ENCODE results near the gene STX18. TPM values are rescaled to one million over a fixed set of nuclear protein-coding genes. Genes with fewer than 3 reads are reported as not detected.

Gene STX18
- total RNA-seq, 2 donors from 2014 or later: 24.1 to 33.5 TPM

DNA sequence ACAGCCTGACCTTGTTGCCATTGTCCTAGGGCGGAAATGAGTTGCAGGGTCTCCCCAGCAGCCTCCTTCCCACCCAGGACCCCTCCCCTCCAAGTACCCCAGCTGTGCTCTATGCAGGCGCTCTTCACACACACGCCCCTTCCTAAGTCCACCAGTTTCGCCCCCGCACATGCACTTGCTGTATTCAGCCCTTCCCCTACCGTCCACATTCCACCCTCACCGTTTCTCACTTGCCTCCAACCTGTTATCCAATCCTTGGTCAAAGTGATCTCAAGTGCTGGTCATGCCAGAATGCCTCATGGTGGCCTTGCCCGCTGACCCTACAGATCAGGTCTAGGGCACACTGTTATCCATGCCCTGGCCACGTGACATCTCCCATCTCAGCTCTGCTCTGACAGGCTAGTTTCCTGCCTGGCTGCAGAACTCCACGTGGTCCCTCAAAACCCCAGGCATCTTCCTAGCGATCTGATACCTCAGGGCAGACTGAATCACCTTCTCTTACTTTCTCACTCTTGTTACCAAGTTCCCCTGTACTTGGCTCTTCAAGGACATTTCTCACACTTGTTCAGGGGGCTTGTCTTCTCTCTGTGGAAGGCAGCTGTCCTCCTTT, 115.2 kb downstream of the STX18 start:
- no peaks in the 10 kb centered on the region for H3K4me1 ChIP-seq (replicated peaks)
- no peak for DNase-seq (ENCODE audit: low spot score)
- no peaks in the 10 kb centered on the region for H3K9me3 ChIP-seq
- no peak overlapping the region for H3K4me3 ChIP-seq
- TF ChIP-seq, protein P1, sequence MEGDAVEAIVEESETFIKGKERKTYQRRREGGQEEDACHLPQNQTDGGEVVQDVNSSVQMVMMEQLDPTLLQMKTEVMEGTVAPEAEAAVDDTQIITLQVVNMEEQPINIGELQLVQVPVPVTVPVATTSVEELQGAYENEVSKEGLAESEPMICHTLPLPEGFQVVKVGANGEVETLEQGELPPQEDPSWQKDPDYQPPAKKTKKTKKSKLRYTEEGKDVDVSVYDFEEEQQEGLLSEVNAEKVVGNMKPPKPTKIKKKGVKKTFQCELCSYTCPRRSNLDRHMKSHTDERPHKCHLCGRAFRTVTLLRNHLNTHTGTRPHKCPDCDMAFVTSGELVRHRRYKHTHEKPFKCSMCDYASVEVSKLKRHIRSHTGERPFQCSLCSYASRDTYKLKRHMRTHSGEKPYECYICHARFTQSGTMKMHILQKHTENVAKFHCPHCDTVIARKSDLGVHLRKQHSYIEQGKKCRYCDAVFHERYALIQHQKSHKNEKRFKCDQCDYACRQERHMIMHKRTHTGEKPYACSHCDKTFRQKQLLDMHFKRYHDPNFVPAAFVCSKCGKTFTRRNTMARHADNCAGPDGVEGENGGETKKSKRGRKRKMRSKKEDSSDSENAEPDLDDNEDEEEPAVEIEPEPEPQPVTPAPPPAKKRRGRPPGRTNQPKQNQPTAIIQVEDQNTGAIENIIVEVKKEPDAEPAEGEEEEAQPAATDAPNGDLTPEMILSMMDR (IDR thresholded peaks at IDR 0.05): no peak
- TF ChIP-seq POLR2A (IDR thresholded peaks at IDR 0.05) (no peak), POLR2AphosphoS5 (IDR thresholded peaks at IDR 0.05) (no peak)
- no peaks in the 10 kb centered on the region for H3K27me3 ChIP-seq (replicated peaks; ENCODE audit: insufficient read depth)
- WGBS: 84% methylated on average over 11 of the region's 11 CpGs
- intact Hi-C loops (cut with DNase I): no loop called here
- no peaks in the 10 kb centered on the region for H3K36me3 ChIP-seq
- H3K27ac ChIP-seq: no peak overlapping the region

DNA sequence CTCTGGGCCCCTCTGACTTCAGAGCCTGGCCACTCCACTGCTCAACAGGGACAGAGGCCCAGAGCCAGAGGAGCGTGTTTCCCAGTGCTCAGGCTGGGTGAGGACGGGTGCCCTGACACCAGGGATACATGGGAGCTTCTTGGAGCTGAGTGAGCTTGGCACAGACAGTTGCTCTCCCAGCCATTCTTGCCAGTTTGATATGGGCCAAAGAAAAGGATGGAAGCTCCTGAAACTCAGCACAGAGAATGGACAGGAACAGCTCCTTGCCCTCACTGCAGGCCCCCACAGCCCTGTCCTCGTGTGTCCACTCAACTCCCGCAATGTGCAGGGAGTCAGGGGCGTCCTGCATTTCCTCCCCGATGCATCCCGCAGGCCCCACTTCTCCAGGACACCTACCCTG, 116.2 kb downstream of the STX18 start:
- intact Hi-C loops (cut with DNase I): no loop called here
- H3K27ac ChIP-seq: no peak overlapping the region
- no peaks in the 10 kb centered on the region for H3K9me3 ChIP-seq
- no peaks in the 10 kb centered on the region for H3K27me3 ChIP-seq (replicated peaks; ENCODE audit: insufficient read depth)
- H3K4me3 ChIP-seq: no peak overlapping the region
- DNase-seq (ENCODE audit: low spot score): no peak
- WGBS: 82% methylated on average over 7 of the region's 7 CpGs
- no peaks in the 10 kb centered on the region for H3K4me1 ChIP-seq (replicated peaks)
- H3K36me3 ChIP-seq: peaks cover 0 to under 1% of the 10 kb centered on the region in 2 donors
- TF ChIP-seq, protein P1 (IDR thresholded peaks at IDR 0.05): no peak
- TF ChIP-seq POLR2AphosphoS5 (IDR thresholded peaks at IDR 0.05): no peak
- no peak for TF ChIP-seq POLR2A (IDR thresholded peaks at IDR 0.05)

GRCh38 chr4:4425119-4425690, 116.6 kb downstream of the STX18 start:
- H3K4me3 ChIP-seq: no peak overlapping the region
- peaks cover 0 to 5% of the 10 kb centered on the region in 2 donors for H3K36me3 ChIP-seq
- intact Hi-C loops (cut with DNase I): no loop called here
- H3K4me1 ChIP-seq (replicated peaks): no peaks in the 10 kb centered on the region
- TF ChIP-seq POLR2AphosphoS5 (IDR thresholded peaks at IDR 0.05) (no peak), POLR2A (IDR thresholded peaks at IDR 0.05) (no peak)
- TF ChIP-seq, protein P1 (IDR thresholded peaks at IDR 0.05): no peak
- no peak for DNase-seq (ENCODE audit: low spot score)
- H3K27me3 ChIP-seq (replicated peaks; ENCODE audit: insufficient read depth): no peaks in the 10 kb centered on the region
- WGBS: 84% methylated on average over 13 of the region's 13 CpGs
- H3K9me3 ChIP-seq: no peaks in the 10 kb centered on the region
- no peak overlapping the region for H3K27ac ChIP-seq

DNA sequence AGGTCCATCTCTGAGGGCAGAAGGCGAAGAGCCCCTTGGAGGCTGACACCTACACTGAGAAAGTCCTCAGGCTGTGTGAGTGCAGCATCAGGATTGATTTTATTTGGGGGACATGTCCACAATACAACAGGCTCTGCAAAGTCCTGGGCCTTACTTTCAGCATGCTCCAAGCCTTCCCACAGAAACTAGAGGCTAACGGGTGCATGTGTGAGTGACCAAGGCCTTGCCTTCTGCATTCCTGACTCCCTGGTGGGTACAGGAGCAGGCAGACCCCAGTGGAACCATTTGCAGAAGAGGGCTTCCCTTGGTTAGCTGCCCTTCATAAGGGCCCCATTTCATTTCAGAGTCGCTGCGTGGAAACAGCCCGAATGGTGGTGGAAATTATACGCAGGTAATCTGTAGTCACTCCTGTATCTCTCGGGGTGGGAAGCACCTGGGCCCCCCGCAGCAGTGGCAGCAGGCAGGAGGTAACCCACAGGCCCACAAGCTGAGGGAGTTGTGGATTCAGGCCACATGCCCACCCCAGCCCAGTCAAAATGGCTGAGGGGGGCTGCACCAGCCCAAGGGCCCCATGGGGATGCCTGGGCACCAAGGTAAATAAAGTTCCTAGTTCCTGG, 117.2 kb downstream of the STX18 start:
- 92% methylated on average over 8 of the region's 8 CpGs for WGBS
- no peaks in the 10 kb centered on the region for H3K27me3 ChIP-seq (replicated peaks; ENCODE audit: insufficient read depth)
- no peaks in the 10 kb centered on the region for H3K4me1 ChIP-seq (replicated peaks)
- no peak overlapping the region for H3K27ac ChIP-seq
- no peak for DNase-seq (ENCODE audit: low spot score)
- intact Hi-C loops (cut with DNase I): no loop called here
- H3K36me3 ChIP-seq: peaks cover 5 to 11% of the 10 kb centered on the region in 2 donors
- no peaks in the 10 kb centered on the region for H3K9me3 ChIP-seq
- TF ChIP-seq, protein P1 (IDR thresholded peaks at IDR 0.05): no peak
- H3K4me3 ChIP-seq: no peak overlapping the region

All from prostate gland (tissue), 2 donors.